NCI-H2081 treated with DMSO at 0.1 percent for 48 hours (cell line): ENCODE data around the gene CASP8AP2.
"Not testable (repeated sequence)": the region's sequence is repeated elsewhere in the genome, so short reads cannot be mapped to it uniquely, and the experiment has no call there.

Experiments used
- DNase-seq: peaks from one replicate; lab custom pipeline; 2025; lab: John Stamatoyannopoulos, UW

Gene CASP8AP2

DNA sequence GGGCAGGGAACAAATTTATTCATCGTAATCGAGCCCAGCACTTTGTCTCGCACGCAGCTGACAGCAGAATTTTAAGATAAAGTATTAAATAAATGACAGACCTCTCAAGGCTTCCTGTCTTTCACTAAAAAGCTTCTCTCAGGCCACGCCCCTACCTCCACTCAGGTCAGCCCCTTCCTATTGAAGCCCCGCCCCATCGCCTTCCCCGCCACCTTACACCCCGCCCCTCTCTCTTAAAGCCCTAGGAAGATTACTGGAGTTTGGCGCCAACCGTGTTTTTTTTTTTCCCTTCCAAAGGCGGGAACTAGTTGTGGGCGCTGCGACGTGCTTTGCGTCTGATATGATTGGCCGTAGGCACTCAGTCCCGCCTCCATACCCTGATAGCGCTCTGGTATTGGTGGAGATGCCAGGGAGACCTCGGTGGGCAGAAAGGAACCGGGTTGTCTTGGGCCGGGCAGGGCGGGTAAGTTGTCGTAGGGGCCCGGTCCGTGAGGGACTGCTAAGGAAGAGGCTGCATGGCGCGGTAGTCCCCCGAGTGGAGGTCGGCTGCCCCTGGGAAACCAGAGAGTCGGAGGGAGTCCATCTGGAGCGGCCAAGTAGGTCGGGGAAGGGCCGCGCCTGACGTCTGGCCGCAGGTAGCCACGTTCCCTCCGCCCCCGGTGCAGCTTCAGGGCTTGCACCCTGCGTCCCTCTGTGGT lies at the start of gene CASP8AP2:
TSS of gene CASP8AP2 (plus strand) at position 409 of the 698 bp plus-strand sequence.
- DNase-seq, result peak; percentile 94

DNA sequence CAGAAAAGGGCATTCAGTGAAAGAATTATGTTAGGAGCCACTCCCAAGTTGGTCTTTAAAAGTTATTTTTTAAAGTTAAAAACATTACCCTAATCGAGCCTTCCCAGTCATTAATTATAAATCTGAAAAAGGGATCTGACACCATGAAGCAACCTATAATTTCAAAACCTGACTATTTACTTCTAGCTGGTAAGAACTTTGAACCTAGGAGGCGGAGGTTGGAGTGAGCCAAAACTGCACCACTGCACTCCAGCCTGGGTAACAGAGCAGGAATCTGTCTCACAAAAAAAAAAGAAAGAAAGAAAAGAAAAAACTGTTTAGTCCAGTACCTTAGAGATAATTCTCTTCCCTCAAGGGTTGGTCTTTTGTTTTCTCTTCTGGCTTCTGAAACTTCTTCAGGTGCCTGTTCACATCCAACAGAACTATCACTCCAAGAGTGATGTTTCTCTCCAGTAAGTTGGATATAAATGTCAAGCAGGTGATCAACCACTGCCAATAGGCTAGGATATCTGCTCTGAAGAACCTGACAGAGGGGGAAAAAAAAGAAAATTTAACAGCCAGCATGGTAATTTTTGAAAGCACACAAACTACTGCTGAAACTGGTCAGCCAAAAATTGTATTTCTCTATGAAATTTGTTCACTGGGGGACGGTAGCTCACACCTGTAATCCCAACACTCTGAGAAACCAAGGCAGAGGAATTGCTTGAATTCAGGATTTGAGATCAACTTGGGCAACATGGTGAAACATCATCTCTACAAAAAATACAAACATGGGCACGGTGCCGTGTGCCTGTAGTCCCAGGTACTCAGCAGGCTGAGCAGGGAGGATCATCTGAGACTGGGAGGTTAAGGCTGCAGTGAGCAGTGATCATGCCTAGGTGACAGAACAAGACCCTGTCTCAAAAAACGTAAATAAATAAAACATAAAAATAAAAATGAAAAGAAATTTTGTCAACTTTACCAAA lies 48.3 kb upstream of the CASP8AP2 start:
- no peak for DNase-seq

DNA sequence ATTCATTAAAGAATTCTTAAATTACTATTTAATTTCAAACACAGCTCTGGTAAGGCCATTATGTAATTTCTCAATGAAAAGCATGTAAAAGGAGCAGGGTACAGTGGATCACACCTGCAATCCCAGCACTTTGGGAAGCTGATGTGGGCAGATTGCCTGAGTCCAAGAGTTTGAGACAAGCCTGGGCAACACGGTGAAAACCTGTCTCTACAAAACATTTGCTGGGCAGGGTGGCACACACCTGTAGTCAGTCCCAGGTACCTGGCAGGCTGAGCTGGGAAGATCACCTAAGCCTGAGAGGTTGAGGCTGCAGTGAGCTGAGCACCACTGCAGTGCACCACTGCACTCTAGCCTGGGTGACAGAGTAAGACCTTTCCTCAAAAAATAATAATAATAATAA lies 47.5 kb upstream of the CASP8AP2 start:
- no peak for DNase-seq

DNA sequence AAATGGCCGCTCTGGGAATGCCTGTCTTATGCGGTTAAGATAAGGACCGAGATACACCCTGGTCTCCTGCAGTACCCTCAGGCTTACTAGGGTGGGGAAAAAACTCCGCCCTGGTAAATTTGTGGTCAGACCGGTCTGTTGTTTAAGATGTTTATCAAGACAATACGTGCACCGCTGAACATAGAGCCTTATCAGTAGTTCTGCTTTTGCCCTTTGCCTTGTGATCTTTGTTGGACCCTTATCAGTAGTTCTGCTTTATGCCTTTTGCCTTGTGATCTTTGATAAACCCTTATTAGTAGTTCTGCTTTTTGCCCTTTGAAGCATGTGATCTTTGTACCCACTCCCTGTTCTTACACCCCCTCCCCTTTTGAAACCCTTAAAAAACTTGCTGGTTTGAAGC lies 46.4 kb upstream of the CASP8AP2 start:
- DNase-seq, result not testable (repeated sequence)

DNA sequence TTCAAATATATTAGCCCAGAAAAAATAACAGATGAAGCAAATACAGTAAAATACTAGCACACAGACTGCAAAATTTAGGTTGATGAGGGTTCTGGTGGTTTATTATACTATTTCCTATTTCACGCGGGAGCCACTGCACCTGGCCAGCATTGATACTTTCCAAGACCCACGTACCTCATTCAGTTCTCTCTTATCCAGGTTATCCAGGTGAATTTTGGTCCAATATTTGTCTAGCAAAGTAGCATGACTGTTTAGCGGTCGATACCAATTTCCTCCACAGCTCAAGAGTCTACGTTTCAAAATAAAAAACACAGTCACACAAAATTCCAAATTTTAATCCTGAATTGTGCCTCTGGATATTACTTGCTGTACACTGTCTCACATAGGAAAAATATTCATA lies 44.8 kb upstream of the CASP8AP2 start:
- DNase-seq, result no peak

DNA sequence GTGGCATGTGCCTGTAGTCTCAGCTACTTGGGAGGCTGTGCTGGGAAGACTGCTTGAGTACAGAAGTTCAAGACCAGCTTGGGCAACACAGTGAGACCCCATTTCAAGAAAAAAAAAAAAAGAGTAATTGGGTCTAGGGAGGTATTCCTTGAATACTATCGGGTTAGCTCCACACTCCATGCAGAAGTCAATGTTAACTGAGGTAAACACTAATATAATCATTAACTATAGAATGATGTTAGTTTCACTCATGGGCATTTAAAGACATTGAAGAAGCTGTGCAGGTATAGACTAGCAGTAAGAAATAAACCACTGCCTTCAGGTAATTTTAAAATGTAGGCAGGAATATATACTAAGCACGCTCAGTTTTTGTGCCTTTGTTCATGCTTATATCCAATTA lies 42.7 kb upstream of the CASP8AP2 start:
- no peak for DNase-seq

DNA sequence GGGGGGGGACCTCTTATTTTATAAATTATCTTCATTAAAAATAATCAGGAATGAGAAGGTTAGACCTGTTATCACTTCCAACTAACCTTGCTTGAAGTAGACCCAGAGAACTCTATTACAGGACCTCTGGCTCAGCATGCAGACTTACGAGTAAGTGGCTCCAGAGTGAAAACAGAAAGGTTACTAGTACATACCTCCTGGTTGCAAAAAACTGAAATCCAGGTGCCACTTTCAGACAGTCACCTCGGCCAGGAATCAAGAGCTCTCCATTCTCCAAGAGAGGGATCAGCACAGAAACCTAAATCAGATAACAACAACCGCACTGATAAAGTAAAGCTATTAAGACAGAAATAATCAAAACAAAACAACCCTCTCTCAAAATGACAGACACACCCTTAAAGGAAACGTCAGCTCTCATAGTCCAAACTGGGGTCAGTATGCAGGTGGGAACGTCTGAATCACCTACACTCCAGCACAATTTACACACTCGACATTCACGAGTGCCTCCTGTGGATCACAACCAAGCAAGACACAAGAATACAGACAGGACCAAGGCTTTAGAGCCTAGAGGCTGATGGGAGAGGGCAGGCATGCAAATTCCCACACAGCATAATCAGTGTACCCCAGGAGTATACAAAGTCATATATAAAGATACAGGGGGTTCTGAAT lies 41.9 kb upstream of the CASP8AP2 start:
- no peak for DNase-seq

DNA sequence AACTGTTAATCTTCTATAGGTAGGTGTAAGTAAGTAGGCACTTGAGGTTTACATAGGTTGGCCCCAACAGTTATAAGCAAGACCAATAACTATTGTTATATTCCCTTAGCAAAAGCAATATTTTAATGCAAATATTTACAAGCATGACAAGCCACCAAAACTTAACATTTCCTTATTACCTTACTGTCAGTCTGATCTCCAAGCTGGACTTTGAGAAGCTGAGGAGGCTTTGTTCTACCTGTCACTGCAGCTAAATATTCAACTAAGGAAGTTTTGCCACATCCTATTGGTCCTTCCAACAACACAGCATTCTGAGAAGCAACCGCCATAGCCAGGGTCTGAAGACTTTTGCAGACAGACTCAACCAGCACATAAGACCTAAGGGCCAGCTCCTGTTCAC lies 39.7 kb upstream of the CASP8AP2 start:
- no peak for DNase-seq

DNA sequence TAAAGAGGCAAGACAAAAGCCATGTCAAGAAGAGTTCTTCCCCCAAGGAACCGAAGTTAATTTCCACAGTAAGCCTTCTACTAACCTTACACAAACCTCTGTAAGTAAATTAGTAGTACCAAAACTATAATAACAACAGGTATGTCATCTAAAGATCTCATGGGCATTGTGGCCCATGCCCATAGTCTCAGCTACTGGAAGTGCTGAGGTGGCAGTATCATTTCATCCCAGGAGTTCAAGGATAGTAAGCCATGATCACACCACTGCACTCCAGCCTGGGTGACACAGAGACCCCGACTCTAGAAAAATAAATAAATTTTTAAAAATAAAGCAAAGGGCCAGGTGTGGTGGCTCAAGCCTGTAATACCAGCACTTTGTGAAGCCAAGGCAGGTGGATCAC lies 39.3 kb upstream of the CASP8AP2 start:
- no peak for DNase-seq

DNA sequence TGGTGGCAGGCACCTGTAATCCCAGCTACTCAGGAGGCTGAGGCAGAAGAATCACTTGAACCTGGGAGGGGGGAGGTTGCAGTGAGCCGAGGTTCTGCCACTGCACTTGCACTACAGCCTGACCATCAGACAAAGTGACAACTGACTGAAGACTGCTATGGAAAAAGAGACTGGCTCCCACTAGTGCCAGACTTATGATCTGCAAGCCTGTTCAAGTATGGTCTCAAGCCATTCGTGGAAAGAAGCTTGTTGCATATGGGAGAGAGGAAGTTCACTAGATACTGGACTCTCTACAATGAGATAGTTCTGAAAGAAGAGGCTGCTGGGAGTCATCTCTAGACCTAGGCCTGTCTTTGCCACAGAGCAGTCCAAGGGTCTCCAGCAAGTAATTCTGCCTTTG lies 36.8 kb upstream of the CASP8AP2 start:
- DNase-seq, result no peak

DNA sequence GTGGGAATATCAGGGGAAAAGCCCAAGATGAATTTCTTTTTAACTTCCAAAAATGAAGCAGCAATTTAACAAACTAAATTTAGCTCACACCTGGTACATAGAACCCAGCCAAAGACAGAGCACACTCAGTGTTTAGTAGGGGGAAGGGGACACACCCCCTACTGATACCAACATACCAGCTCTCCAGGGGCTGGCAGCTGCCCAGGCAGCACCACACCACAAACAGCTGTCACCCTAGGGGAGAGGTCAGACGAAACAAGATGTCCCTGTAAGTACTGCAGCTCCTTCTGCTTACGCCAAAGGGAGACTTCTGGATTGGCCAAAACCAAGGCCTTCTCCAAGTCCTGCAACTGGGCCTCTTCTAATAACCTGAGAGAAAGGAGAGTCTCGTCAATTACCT lies 36.1 kb upstream of the CASP8AP2 start:
- DNase-seq, result no peak

DNA sequence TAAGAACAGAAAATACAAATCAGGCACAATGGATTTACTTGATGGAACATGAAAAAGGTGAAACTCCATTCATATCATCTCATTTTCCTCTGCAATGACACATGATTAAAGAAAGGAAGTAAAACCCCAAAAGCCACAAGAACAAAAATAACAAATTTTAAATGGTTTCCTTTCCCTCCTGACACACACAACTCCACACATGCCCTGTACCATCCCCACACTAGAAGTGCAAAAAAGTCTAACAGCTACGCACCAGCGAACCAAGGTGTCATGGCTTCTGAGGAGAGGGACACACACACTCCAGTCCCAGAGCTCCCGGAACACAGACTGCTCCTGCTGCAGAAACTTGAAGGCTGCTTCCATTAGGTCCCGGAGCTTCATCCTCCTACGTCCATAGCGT lies 35.4 kb upstream of the CASP8AP2 start:
- no peak for DNase-seq

DNA sequence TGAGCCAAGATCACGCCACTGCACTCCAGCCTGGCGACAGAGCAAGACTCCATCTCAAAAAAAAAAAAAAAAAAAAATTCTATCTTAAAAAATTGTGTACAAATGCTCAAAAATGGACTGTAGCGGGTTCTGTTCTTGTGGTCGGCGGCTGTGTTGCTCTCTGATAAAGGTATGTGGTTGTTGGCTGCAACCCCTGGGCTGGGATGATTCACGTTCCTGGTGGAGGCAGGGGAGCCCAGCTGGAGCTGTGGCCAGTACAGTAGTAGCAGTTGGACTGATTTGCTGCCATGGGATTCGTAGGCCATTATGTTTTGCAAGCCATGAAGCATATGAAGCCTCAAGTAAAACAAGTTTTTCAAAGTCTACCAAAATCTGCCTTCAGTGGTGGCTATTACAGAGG lies 32.4 kb upstream of the CASP8AP2 start:
- DNase-seq, result no peak

DNA sequence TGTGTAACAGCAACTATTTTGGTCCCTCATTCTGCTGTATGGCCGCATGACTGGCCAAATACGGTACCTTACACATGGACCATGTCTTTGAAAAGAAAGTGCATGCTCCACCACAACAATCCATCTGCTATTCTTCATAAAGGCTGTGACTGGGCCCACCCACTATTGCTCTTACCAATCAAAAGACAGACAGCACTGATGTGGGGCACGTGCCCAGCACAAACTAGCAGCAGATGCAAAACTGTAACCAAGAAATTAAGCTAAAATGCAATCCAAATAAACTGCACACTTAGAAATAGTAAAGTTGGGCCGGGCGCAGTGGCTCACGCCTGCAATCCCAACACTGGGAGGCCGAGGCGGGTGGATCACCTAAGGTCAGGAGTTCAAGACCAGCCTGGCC lies 30.6 kb upstream of the CASP8AP2 start:
- DNase-seq, result no peak

DNA sequence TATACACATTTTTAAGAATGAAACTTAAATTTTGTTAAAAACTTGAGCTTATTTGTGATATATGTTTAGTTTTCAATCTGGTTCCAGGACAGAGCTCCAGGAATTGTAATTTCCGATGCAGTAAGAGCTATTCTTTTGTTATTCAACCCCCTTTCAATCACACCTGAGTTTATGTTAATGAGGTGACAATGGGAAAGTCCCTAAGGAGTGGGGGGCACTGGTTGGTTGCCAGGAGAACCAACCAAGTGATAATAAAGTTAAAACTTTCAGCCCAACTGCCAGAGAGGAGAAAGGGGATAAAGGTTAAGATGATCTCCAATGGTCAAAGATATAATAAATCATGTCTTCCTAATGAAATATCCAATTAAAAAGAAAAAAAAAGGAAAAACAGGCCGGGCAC lies 29.9 kb upstream of the CASP8AP2 start:
- no peak for DNase-seq

DNA sequence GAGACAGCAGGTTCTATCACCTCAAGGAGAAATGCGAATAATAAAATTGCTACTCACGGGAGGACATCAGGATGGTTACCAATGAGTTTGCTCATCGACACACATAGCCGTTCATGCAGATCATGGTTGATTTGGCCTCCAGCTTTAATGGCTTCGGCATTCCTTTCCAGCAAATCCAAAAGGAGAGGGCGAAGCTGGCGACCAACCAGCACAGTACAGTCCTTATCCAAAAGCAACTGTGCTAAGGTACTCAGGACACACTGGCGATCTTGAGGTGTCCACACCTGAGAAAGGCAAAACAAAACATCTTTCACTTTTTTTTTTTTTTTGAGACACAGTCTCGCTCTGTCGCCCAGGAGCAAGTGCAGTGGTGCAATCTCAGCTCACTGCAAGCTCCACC lies 26.4 kb upstream of the CASP8AP2 start:
- no peak for DNase-seq

DNA sequence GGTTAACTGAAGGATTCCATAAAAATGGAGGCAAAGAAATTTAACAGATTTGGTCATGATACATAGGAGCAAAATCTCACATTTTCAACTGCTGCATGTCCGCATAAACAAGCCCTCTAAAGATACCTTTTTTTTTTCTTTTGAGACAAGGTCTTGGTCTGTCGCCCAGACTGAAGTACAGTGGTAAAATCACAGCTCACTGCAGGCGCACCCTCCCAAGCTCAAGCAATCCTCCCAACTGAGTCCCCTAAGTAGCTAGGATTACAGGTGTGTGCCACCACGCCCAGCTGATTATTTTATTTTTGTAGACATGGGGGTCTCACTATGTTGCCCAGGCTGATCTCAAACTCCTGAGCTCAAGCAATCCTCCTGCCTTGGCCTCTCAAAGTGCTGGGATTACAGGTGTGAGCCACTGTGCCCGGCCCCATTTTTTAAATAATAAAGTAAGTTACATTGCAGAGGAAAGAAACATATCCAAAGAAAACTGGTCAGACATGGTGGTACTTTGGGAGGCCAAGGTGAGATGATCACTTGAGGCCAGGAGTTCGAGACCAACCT lies 23.8 kb upstream of the CASP8AP2 start:
- no peak for DNase-seq

DNA sequence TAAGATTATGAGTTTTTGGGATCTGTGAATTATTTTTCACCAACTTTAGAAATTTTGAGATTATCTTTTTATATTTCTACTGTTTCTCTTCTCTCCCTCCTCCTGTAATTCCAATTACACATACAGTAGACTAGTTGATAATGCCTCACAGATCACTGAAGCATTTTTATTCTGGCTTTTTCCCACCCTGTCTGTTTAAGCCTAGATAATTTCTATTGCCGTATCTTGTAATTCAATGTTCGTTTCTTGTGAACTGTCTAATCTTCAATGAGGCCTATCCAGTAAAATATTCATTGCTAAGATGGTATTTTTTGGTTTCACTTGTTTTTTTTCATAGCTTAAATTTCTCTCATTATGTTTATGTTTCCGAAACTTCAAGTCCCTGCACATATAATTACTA lies 22.1 kb upstream of the CASP8AP2 start:
- DNase-seq, result no peak

DNA sequence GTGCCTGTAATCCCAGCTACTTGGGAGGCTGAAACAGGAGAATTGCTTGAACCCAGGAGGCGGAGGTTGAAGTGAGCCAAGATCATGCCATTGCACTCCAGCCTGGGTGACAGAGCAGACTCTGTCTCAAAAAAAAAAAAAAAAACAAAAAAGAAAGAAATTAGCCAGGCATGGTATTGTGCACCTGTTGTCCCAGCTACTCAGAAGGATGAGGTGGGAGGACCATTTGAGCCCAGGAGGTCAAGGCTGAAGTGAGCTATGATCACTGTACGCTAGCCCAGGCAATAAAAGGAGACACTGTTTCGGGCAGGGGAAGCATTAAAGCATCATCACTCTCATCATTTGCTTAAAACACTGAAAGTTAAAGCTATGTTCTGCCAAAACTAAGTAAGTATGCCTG lies 16.3 kb upstream of the CASP8AP2 start:
- not testable (repeated sequence) for DNase-seq

DNA sequence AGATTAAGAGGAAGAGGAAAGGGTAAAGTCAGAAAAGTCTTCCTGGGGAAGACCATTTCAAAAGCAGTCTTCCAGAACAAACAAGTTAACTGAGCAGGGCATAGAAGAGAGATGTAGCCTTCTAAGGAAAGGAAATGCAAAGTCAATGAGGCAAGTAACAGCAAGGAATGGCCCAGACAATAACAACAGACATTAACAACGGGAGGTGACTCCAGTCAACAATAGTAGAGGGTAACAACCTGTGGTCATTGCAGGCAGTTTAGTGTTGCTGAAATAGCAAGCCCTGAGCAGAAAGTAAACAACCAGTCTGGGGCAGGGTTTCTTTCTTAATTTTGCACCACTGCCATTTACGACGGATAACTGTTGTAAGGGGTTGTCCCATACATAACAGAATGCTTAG lies 12.2 kb upstream of the CASP8AP2 start:
- DNase-seq, result no peak

DNA sequence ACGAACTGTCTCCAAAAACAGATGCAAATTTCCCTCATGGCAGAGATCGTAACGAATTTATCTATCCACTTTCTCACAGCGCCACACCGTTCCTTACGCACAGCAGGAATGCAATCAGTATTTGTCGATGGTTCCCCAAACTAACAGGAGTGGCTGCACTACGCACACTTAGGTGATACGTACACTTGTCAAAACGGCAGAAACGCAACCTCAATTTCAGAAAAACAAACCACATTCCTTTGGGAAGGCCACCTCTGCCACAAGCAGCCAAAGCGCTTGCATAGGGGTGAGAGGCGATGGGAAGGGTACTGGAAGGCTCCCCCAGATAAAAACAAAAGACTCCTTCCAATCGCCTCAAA lies 10.7 kb upstream of the CASP8AP2 start:
- DNase-seq, result no peak

DNA sequence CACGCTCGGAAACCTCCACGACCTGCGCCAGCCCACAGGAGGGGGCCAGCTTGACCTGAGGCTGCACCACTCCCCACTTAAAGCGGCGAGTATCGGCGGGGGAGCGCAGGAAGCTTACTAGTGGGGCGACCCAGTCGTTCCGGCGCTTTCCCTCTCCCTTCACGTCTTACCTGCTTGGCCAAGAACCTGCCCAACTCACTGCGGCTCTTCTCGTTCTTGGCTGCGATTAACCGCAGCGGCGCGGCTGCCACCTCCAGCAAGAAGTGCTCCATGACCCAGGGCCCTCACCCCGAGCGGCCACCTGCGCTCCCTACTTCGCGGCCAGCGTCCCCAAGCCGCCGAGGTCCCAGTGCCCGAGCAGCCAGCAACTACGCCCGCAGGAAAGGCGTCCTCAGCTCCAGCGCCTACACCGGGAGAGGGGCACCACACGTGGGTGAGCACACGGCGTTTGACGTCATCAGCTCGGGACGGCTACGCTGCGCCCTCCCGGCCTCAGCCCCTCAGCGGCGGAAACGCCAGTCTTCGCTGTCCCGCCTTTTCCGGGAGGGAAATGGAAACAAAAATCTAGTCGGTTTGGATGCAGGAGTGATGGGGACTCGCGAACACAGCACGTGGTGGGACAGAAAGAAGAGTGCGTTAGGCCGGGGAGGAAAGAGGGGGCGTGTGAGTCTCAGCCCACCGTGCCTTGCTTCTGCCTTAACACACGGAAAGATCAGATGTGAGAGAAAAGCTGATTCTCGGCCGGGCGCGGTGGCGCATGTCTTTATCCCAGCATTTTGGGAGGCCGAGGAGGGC lies 10.1 kb upstream of the CASP8AP2 start, which contains the start of gene MDN1:
TSS of gene MDN1 (minus strand) at position 459 of the 795 bp plus-strand sequence. CDS start at position 272, 187 bp downstream.
- peak; percentile 82 for DNase-seq
